A549 (cell line): ENCODE data around the gene RABEPK.

Experiments used
- BHLHE40 ChIP-seq: IDR thresholded peaks from 2 replicates; pipeline ENCODE4 v1.6.1; 2012; ENCODE audit warnings: low read depth, low read length, inconsistent platforms
- CEBPB ChIP-seq, 2 experiments: fragments of >200 bp in 1 of 2; sonication (Bioruptor Twin) in 1 of 2; formaldehyde crosslinking in 1 of 2; IDR thresholded peaks; 2 replicates each; pipeline ENCODE4 v1.6.1; 2012 to 2016
- CHD2 ChIP-seq: fragments of 150-350 bp; IDR thresholded peaks from 2 replicates; pipeline ENCODE4 v1.6.1; 2014; ENCODE audit warnings: low read length; ENCODE audit not compliant: partially characterized antibody
- ESRRA ChIP-seq: fragments of 150-350 bp; IDR thresholded peaks from 2 replicates; pipeline ENCODE4 v1.6.1; 2014; ENCODE audit warnings: mild to moderate bottlenecking, low read length, borderline replicate concordance
- JUN ChIP-seq, 2 experiments: fragments of >200 bp; sonication (Bioruptor Twin); formaldehyde crosslinking; IDR thresholded peaks; 2 replicates in 1 of 2; 3 replicates in 1 of 2; pipeline ENCODE4 v1.6.1; 2016 to 2017
- MAX ChIP-seq: IDR thresholded peaks from 2 replicates; pipeline ENCODE4 v1.6.1; 2012
- POLR2A ChIP-seq: IDR thresholded peaks from 2 replicates; pipeline ENCODE4 v1.6.1; 2012; ENCODE audit warnings: mild to moderate bottlenecking, low read length
- SREBF2 ChIP-seq: fragments of 450-650 bp; IDR thresholded peaks from 2 replicates; pipeline ENCODE4 v1.6.1; 2014; ENCODE audit warnings: mild to moderate bottlenecking, moderate library complexity
- TP53 ChIP-seq: fragments of 250-450 bp; sonication (Bioruptor Pico); IDR thresholded peaks from 2 replicates; pipeline ENCODE4 v1.5.0; 2021; ENCODE audit warnings: mild to moderate bottlenecking, moderate library complexity
- TF ChIP-seq, protein P1 (sequence below): fragments of >200 bp; sonication (Bioruptor Twin); formaldehyde crosslinking; IDR thresholded peaks from 3 replicates; pipeline ENCODE4 v1.5.1; 2016

DNA sequence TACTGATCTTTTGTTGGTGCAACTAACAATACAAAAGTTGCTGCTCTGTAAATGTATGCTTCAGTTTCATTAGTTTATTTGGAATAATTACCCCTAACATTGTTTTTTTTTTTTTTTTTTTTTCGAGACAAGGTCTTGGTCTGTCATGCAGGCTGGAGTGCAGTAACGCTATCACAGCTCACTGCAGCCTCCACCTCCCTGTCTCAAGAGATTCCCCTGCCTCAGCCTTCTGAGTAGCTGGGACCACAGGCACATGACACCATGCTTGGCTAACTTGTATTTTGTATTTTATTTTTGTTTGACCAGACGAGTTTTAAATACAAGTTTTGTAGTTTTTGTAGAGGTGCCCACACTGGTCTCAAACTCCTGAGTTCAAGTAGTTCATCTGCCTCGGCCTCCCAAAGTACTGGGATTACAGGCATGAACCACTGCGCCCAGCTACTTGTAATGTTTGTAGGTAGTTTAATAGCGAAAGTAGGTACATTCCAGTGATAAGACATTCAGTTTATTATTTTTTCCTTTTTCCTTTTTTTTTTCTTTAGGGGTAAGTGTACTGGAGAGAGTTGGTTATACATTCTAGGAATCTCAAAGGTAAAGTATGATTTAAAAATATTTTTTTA lies 68.2 kb downstream of the RABEPK start:
- TF ChIP-seq POLR2A (no peak), MAX (no peak), TP53 (CRISPR knock-in tag) (no peak), JUN (IDR thresholded peaks at IDR 0.05) (no peak), ESRRA (no peak), BHLHE40 (no peak), SREBF2 (no peak), CHD2 (no peak), CEBPB (IDR thresholded peaks at IDR 0.05) (no peak)
- TF ChIP-seq, protein P1, sequence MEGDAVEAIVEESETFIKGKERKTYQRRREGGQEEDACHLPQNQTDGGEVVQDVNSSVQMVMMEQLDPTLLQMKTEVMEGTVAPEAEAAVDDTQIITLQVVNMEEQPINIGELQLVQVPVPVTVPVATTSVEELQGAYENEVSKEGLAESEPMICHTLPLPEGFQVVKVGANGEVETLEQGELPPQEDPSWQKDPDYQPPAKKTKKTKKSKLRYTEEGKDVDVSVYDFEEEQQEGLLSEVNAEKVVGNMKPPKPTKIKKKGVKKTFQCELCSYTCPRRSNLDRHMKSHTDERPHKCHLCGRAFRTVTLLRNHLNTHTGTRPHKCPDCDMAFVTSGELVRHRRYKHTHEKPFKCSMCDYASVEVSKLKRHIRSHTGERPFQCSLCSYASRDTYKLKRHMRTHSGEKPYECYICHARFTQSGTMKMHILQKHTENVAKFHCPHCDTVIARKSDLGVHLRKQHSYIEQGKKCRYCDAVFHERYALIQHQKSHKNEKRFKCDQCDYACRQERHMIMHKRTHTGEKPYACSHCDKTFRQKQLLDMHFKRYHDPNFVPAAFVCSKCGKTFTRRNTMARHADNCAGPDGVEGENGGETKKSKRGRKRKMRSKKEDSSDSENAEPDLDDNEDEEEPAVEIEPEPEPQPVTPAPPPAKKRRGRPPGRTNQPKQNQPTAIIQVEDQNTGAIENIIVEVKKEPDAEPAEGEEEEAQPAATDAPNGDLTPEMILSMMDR = no peak
